ENCODE results near the gene PRKCH. TPM values are rescaled to one million over a fixed set of nuclear protein-coding genes. Genes with fewer than 3 reads are reported as not detected.

The PRKCH gene
- total RNA-seq, 1 experiment from 2014 or later: 5.2 TPM

- no peak overlapping the region for H4K91ac ChIP-seq (ENCODE audit: insufficient read length, low read depth, low read length)
- no peaks in the 10 kb centered on the region for H3K9me3 ChIP-seq (ENCODE audit: control insufficient read depth, low read depth, low read length)
- H3K79me2 ChIP-seq (ENCODE audit: insufficient read depth, low read length): no peaks in the 10 kb centered on the region
- H3K9ac ChIP-seq (ENCODE audit: extremely low read depth, insufficient read length, low read length): no peak overlapping the region
- no peak overlapping the region for H2BK5ac ChIP-seq (ENCODE audit: insufficient read length, low read length)
- H3K27me3 ChIP-seq (ENCODE audit: insufficient read depth, low read length): no peaks in the 10 kb centered on the region
- H3K56ac ChIP-seq (ENCODE audit: insufficient read length, low read depth, low read length): no peak overlapping the region
- H4K20me1 ChIP-seq (ENCODE audit: control insufficient read depth, insufficient read depth, insufficient read length): peaks cover 2% of the 10 kb centered on the region
- TF ChIP-seq CTCF (conservative IDR thresholded peaks at IDR 0.05): no peak
- no peaks in the 10 kb centered on the region for H3K79me1 ChIP-seq (ENCODE audit: insufficient read depth, low read depth, low read length, poor library complexity, severe bottlenecking)
- DNase-seq: no peak
- H3K36me3 Mint-ChIP-seq (ENCODE audit: insufficient read depth in 1 of 3, low read depth in 3 of 3): peaks cover 3 to 4% (median 3%) of the 10 kb centered on the region in 3 experiments; a peak in 4 of 7 replicates
- H2BK20ac ChIP-seq (ENCODE audit: low read depth, low read length, poor library complexity, severe bottlenecking): no peak overlapping the region
- H3K4me1 Mint-ChIP-seq: peaks cover 10 to 16% of the 10 kb centered on the region in 2 experiments
- H4K5ac ChIP-seq (ENCODE audit: insufficient read length, low read depth, low read length): no peak overlapping the region
- no peaks in the 10 kb centered on the region for H3K27me3 Mint-ChIP-seq (ENCODE audit: low read depth)
- no peak overlapping the region for H3K4me2 ChIP-seq (ENCODE audit: insufficient read depth, insufficient read length, low read length)
- no peak overlapping the region for H3K27ac ChIP-seq (ENCODE audit: insufficient read length, low read depth, low read length)
- H4K8ac ChIP-seq (replicated peaks; ENCODE audit: insufficient read length, low read depth, low read length): no peak overlapping the region
- H2AFZ ChIP-seq (ENCODE audit: low read length): no peak overlapping the region
- H3K23ac ChIP-seq (ENCODE audit: insufficient read length, low read depth, low read length): no peak overlapping the region
- no peak overlapping the region for H2BK120ac ChIP-seq (ENCODE audit: low read depth, low read length, poor library complexity, severe bottlenecking)
- no peak overlapping the region for H3K4me3 Mint-ChIP-seq
- H3K18ac ChIP-seq (ENCODE audit: insufficient read length, low read depth, low read length): no peak overlapping the region
- no peak overlapping the region; the same call in 1 of the 2 replicates for H3K4ac ChIP-seq (ENCODE audit: low read depth, low read length)
- H2BK15ac ChIP-seq (ENCODE audit: low read depth, low read length): no peak overlapping the region
- H2AK5ac ChIP-seq (ENCODE audit: insufficient read length, low read length): no peak overlapping the region
- no CpG with 5 or more reads among the region's 4 CpGs for WGBS (ENCODE audit: extremely low coverage, insufficient read length, low lambda C conversion rate)
- no peak overlapping the region for H2BK12ac ChIP-seq (ENCODE audit: insufficient read length, low read depth, low read length)
- H3K27ac Mint-ChIP-seq: peak overlapping the region in 1 of 3 experiments; percentile 45; a peak in 1 of 7 replicates
- H3K4me1 ChIP-seq (ENCODE audit: insufficient read depth, low read length): no peaks in the 10 kb centered on the region
- no peaks in the 10 kb centered on the region for H3K23me2 ChIP-seq (ENCODE audit: insufficient read length, low read depth, low read length, poor library complexity, severe bottlenecking)
- no peak overlapping the region for H3K14ac ChIP-seq (ENCODE audit: insufficient read depth, low read length)
- H3T11ph ChIP-seq (ENCODE audit: low read length): no peak overlapping the region
- peaks cover 6 to 7% of the 10 kb centered on the region in 2 experiments; a peak in 3 of 5 replicates for H3K9me3 Mint-ChIP-seq
Measured at GRCh38 chr14:61420326-61420725, 98.9 kb downstream of the PRKCH start.
